ENCODE data around the gene EML4. TPM values are rescaled to one million over a fixed set of nuclear protein-coding genes. Genes with fewer than 3 reads are reported as not detected.

EML4 gene
- polyA plus RNA-seq, 1 experiment: 81.0 TPM

GRCh38 chr2:42191285-42192009 is 22.3 kb downstream of the EML4 start:
- no peak for TF ChIP-seq CTCF (IDR thresholded peaks at IDR 0.05; ENCODE audit: low read depth, low read length)
- DNase-seq (ENCODE audit: low read depth, low spot score): no peak
- CTCF ChIA-PET: interaction anchor here (0.7 kb wide), 1 partner anchor 15 kb away, joined by 3 read pairs; no protein-coding TSS in a partner anchor
- Histone ChIP-seq H3K27ac (ENCODE audit: low read depth, low read length) (no peak overlapping the region), H3K9me3 (ENCODE audit: control insufficient read depth, insufficient read depth, low read length) (no peaks in the 10 kb centered on the region), H3K4me3 (ENCODE audit: low read depth, low read length) (no peak overlapping the region), H3K27me3 (ENCODE audit: control insufficient read depth, insufficient read depth, low read length) (no peaks in the 10 kb centered on the region)
- POLR2A ChIA-PET: no interaction called here

GRCh38 chr2:42192010-42192373 is 22.8 kb downstream of the EML4 start:
- TF ChIP-seq CTCF (IDR thresholded peaks at IDR 0.05; ENCODE audit: low read depth, low read length): no peak
- CTCF ChIA-PET: interaction anchor here (0.7 kb wide), 1 partner anchor 15 kb away, joined by 3 read pairs; no protein-coding TSS in a partner anchor
- no peaks in the 10 kb centered on the region for H3K27me3 ChIP-seq (ENCODE audit: control insufficient read depth, insufficient read depth, low read length)
- H3K27ac ChIP-seq (ENCODE audit: low read depth, low read length): no peak overlapping the region
- H3K4me3 ChIP-seq (ENCODE audit: low read depth, low read length): no peak overlapping the region
- POLR2A ChIA-PET: no interaction called here
- H3K9me3 ChIP-seq (ENCODE audit: control insufficient read depth, insufficient read depth, low read length): no peaks in the 10 kb centered on the region
- DNase-seq (ENCODE audit: low read depth, low spot score): no peak

DNA sequence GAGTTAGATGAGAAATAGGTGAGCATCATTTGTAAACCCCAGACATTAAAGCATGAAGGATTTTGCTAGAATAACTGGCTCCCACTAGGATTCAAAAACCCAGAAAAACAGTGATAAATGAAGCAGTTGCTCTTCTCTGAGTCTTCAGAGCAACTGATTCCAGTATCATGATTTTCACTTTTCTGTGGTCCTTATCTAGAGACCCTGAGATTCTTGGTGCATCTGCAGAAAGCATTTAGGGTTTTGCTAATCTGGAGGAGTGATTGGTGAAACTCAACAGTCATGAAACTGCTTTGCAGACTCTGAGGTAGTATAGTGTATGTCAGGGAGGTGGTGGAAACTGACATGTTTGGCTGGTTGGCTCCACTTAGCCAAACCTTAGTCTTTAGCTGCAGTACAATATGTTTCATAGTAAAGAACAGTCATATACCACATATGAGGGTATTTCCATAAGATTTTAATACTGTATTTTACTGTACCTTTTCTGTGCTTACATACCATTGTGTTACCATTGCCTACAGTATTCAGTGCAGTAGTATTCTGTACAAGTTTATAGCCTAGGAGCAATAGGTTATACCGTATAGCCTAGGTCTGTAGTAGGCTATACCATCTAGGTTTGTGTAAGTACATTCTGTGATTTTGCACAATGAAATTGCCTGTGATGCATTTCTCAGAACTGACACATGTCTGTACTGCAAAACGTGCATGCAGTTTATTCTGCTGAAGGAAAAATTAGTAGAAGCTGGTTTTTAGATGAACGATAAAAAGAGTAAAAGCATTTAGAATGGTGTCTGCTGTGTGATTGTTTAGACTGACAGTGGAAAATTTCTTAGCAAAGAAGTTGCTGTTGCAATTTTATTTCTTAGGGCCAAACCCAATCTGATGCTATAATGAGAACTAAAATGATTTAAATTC is 23.8 kb downstream of the EML4 start:
- Histone ChIP-seq H3K27me3 (ENCODE audit: control insufficient read depth, insufficient read depth, low read length) (no peaks in the 10 kb centered on the region), H3K9me3 (ENCODE audit: control insufficient read depth, insufficient read depth, low read length) (no peaks in the 10 kb centered on the region), H3K27ac (ENCODE audit: low read depth, low read length) (no peak overlapping the region), H3K4me3 (ENCODE audit: low read depth, low read length) (no peak overlapping the region)
- no peak for DNase-seq (ENCODE audit: low read depth, low spot score)
- POLR2A ChIA-PET: no interaction called here
- TF ChIP-seq CTCF (IDR thresholded peaks at IDR 0.05; ENCODE audit: low read depth, low read length): no peak
- CTCF ChIA-PET: no interaction called here

GRCh38 chr2:42193722-42194187 is 24.6 kb downstream of the EML4 start:
- Histone ChIP-seq H3K9me3 (ENCODE audit: control insufficient read depth, insufficient read depth, low read length) (no peaks in the 10 kb centered on the region), H3K27ac (ENCODE audit: low read depth, low read length) (no peak overlapping the region), H3K27me3 (ENCODE audit: control insufficient read depth, insufficient read depth, low read length) (no peaks in the 10 kb centered on the region), H3K4me3 (ENCODE audit: low read depth, low read length) (no peak overlapping the region)
- ChIA-PET POLR2A (interaction anchor here (1.0 kb wide), 1 partner anchor 51 kb away, joined by 3 read pairs; no protein-coding TSS in a partner anchor), CTCF (no interaction called here)
- TF ChIP-seq CTCF (IDR thresholded peaks at IDR 0.05; ENCODE audit: low read depth, low read length): no peak
- DNase-seq (ENCODE audit: low read depth, low spot score): no peak

DNA sequence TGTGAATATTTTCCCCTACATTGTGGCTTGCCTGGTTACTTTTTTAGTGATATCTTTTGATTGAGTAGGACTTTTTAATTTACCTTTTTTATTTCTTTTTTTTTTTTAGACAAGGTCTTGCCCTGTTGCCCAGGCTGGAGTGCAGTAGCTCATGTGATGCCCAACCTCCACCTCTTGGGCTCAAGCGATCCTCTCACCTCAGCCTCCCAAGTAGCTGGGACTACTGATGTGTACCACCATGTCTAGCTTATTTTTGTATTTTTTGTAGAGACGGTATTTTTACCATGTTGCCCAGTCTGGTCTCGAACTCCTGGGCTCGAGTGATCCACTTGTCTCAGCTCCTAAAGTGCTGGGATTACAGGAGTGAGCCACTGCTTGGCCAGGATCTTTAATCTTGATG is 25.3 kb downstream of the EML4 start:
- no peak for DNase-seq (ENCODE audit: low read depth, low spot score)
- H3K27me3 ChIP-seq (ENCODE audit: control insufficient read depth, insufficient read depth, low read length): no peaks in the 10 kb centered on the region
- no peak for TF ChIP-seq CTCF (IDR thresholded peaks at IDR 0.05; ENCODE audit: low read depth, low read length)
- no peaks in the 10 kb centered on the region for H3K9me3 ChIP-seq (ENCODE audit: control insufficient read depth, insufficient read depth, low read length)
- POLR2A ChIA-PET: interaction anchor here (1.0 kb wide), 1 partner anchor 52 kb away, joined by 3 read pairs; no protein-coding TSS in a partner anchor
- no peak overlapping the region for H3K4me3 ChIP-seq (ENCODE audit: low read depth, low read length)
- CTCF ChIA-PET: no interaction called here
- no peak overlapping the region for H3K27ac ChIP-seq (ENCODE audit: low read depth, low read length)
